Measurements from ENCODE around the gene PRSS16. TPM values are rescaled to one million over a fixed set of nuclear protein-coding genes. Genes with fewer than 3 reads are reported as not detected.

PRSS16 gene
- total RNA-seq, 1 experiment from 2014 or later: 16.4 TPM

GRCh38 chr6:27283279-27283678, 35.8 kb downstream of the PRSS16 start:
- H3K9me3 ChIP-seq: no peaks in the 10 kb centered on the region
- H3K36me3 ChIP-seq (ENCODE audit: control insufficient read depth, insufficient read depth, low read length): no peaks in the 10 kb centered on the region
- no TSS peak for BruUV-seq (replicated peaks)
- no peaks in the 10 kb centered on the region for H3K27me3 Mint-ChIP-seq (ENCODE audit: insufficient read depth, unreplicated experiment)
- DNase-seq: no peak
- no peak overlapping the region for H3K4me3 Mint-ChIP-seq (ENCODE audit: unreplicated experiment)
- TF ChIP-seq, protein P1, sequence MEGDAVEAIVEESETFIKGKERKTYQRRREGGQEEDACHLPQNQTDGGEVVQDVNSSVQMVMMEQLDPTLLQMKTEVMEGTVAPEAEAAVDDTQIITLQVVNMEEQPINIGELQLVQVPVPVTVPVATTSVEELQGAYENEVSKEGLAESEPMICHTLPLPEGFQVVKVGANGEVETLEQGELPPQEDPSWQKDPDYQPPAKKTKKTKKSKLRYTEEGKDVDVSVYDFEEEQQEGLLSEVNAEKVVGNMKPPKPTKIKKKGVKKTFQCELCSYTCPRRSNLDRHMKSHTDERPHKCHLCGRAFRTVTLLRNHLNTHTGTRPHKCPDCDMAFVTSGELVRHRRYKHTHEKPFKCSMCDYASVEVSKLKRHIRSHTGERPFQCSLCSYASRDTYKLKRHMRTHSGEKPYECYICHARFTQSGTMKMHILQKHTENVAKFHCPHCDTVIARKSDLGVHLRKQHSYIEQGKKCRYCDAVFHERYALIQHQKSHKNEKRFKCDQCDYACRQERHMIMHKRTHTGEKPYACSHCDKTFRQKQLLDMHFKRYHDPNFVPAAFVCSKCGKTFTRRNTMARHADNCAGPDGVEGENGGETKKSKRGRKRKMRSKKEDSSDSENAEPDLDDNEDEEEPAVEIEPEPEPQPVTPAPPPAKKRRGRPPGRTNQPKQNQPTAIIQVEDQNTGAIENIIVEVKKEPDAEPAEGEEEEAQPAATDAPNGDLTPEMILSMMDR (IDR thresholded peaks at IDR 0.05; ENCODE audit: insufficient read depth in 1 of 2, low read depth in 1 of 2, low read length in 1 of 2, severe bottlenecking in 1 of 2, unreplicated experiment in 1 of 2): no peak
- peaks cover 2% of the 10 kb centered on the region for H3K4me1 Mint-ChIP-seq (ENCODE audit: low read depth, unreplicated experiment)
- no peak overlapping the region for H3K27ac Mint-ChIP-seq (ENCODE audit: unreplicated experiment)
- ChIA-PET POLR2A (no interaction called here), CTCF (interaction anchor here (0.6 kb wide), 1 partner anchor 32 kb away, joined by 3 read pairs; no protein-coding TSS in a partner anchor)
- H3K9me3 Mint-ChIP-seq (ENCODE audit: unreplicated experiment): no peaks in the 10 kb centered on the region
- no peaks in the 10 kb centered on the region for H3K27me3 ChIP-seq (replicated peaks; ENCODE audit: control insufficient read depth, insufficient read depth, low read length)
- no peak overlapping the region for H3K4me3 ChIP-seq (ENCODE audit: low read depth, low read length)
- intact Hi-C loops (cut with micrococcal nuclease; ENCODE audit: unreplicated experiment): no loop called here
- no peaks in the 10 kb centered on the region for H3K4me1 ChIP-seq
- peaks cover 11% of the 10 kb centered on the region for H3K36me3 Mint-ChIP-seq (ENCODE audit: insufficient read depth, unreplicated experiment)

GRCh38 chr6:27286141-27286540, 38.6 kb downstream of the PRSS16 start:
- ChIA-PET POLR2A (no interaction called here), CTCF (no interaction called here)
- peak overlapping the region; percentile 24 for H3K4me3 Mint-ChIP-seq (ENCODE audit: unreplicated experiment)
- H3K4me1 Mint-ChIP-seq (ENCODE audit: low read depth, unreplicated experiment): peaks cover 5% of the 10 kb centered on the region
- H3K4me1 ChIP-seq: peaks cover 5% of the 10 kb centered on the region; the same call in 1 of the 2 replicates
- BruUV-seq (replicated peaks): no TSS peak
- no peaks in the 10 kb centered on the region for H3K9me3 Mint-ChIP-seq (ENCODE audit: unreplicated experiment)
- no peaks in the 10 kb centered on the region for H3K9me3 ChIP-seq
- intact Hi-C loops (cut with micrococcal nuclease; ENCODE audit: unreplicated experiment): no loop called here
- H3K27me3 ChIP-seq (replicated peaks; ENCODE audit: control insufficient read depth, insufficient read depth, low read length): no peaks in the 10 kb centered on the region
- DNase-seq: no peak
- TF ChIP-seq, protein P1 (IDR thresholded peaks at IDR 0.05; ENCODE audit: insufficient read depth in 1 of 2, low read depth in 1 of 2, low read length in 1 of 2, severe bottlenecking in 1 of 2, unreplicated experiment in 1 of 2): no peak
- H3K27me3 Mint-ChIP-seq (ENCODE audit: insufficient read depth, unreplicated experiment): peaks cover 2% of the 10 kb centered on the region
- no peak overlapping the region for H3K4me3 ChIP-seq (ENCODE audit: low read depth, low read length)
- no peaks in the 10 kb centered on the region for H3K36me3 Mint-ChIP-seq (ENCODE audit: insufficient read depth, unreplicated experiment)
- H3K36me3 ChIP-seq (ENCODE audit: control insufficient read depth, insufficient read depth, low read length): no peaks in the 10 kb centered on the region
- H3K27ac Mint-ChIP-seq (ENCODE audit: unreplicated experiment): no peak overlapping the region

DNA sequence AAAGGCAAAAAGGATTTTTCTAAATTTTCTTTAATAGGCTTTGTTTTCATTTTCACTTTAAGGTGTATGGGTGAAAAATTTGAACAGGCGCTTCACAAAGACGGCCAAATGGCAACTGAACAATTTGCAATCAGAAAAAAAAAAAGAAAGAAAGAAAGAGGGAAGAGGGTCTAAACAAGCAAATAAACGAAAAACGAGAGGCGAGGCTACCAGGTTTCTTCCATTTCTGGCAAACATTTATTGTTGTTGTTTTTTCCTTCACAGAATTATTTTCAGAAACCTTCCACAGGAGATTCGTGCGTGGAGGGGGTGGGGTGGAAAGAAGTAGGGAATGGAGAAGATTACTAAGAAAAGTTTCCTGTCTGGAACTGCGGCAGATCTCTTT, 40.2 kb downstream of the PRSS16 start:
- peaks cover 5% of the 10 kb centered on the region for H3K4me1 Mint-ChIP-seq (ENCODE audit: low read depth, unreplicated experiment)
- H3K27me3 Mint-ChIP-seq (ENCODE audit: insufficient read depth, unreplicated experiment): peaks cover 2% of the 10 kb centered on the region
- H3K9me3 ChIP-seq: no peaks in the 10 kb centered on the region
- H3K4me3 ChIP-seq (ENCODE audit: low read depth, low read length): peak overlapping the region; percentile 43
- peaks cover 5% of the 10 kb centered on the region; the same call in 1 of the 2 replicates for H3K4me1 ChIP-seq
- H3K27ac Mint-ChIP-seq (ENCODE audit: unreplicated experiment): no peak overlapping the region
- H3K27me3 ChIP-seq (replicated peaks; ENCODE audit: control insufficient read depth, insufficient read depth, low read length): no peaks in the 10 kb centered on the region
- intact Hi-C loops (cut with micrococcal nuclease; ENCODE audit: unreplicated experiment): no loop called here
- TF ChIP-seq, protein P1 (IDR thresholded peaks at IDR 0.05; ENCODE audit: insufficient read depth in 1 of 2, low read depth in 1 of 2, low read length in 1 of 2, severe bottlenecking in 1 of 2, unreplicated experiment in 1 of 2): no peak
- CTCF ChIA-PET: no interaction called here
- H3K36me3 Mint-ChIP-seq (ENCODE audit: insufficient read depth, unreplicated experiment): no peaks in the 10 kb centered on the region
- H3K4me3 Mint-ChIP-seq (ENCODE audit: unreplicated experiment): peak overlapping the region; percentile 66
- H3K9me3 Mint-ChIP-seq (ENCODE audit: unreplicated experiment): no peaks in the 10 kb centered on the region
- no TSS peak for BruUV-seq (replicated peaks)
- H3K36me3 ChIP-seq (ENCODE audit: control insufficient read depth, insufficient read depth, low read length): no peaks in the 10 kb centered on the region
- DNase-seq: no peak
- POLR2A ChIA-PET: no interaction called here

All from Caco-2 (cell line).